ENCODE results near the gene CDHR1.
A peak's percentile ranks its signal among the peaks of the same experiment; 100 is the strongest.

The CDHR1 gene

GRCh38 chr10:84234479-84234878 lies 40.1 kb downstream of the CDHR1 start:
- no peak for DNase-seq

- no peak for DNase-seq
Measured at GRCh38 chr10:84235096-84235495, 40.8 kb downstream of the CDHR1 start.

GRCh38 chr10:84236807-84237198 lies 42.5 kb downstream of the CDHR1 start:
- no peak for DNase-seq

GRCh38 chr10:84237199-84238051 lies 43.1 kb downstream of the CDHR1 start:
- no peak for DNase-seq

- no peak for DNase-seq
Measured at GRCh38 chr10:84238909-84239308, 44.6 kb downstream of the CDHR1 start.

- no peak for DNase-seq
Measured at GRCh38 chr10:84241185-84241790, 47.0 kb downstream of the CDHR1 start, which contains the start of gene LRIT1. TSS of gene LRIT1 (minus strand) at chr10:84241546. CDS start at chr10:84241439, 107 bp downstream.

- no peak for DNase-seq
Measured at GRCh38 chr10:84243759-84244158, 49.4 kb downstream of the CDHR1 start.

GRCh38 chr10:84244651-84245270 lies 50.4 kb downstream of the CDHR1 start, which contains the start of gene RGR:
TSS of gene RGR (plus strand) at chr10:84245053. CDS start at chr10:84245091, 38 bp downstream.
- DNase-seq = peak; percentile 31

GRCh38 chr10:84247496-84247895 lies 53.2 kb downstream of the CDHR1 start:
- DNase-seq = no peak

- DNase-seq = no peak
Measured at GRCh38 chr10:84248794-84249193, 54.5 kb downstream of the CDHR1 start.

- DNase-seq = no peak
Measured at GRCh38 chr10:84254552-84255478, 60.5 kb downstream of the CDHR1 start.

- DNase-seq = no peak
Measured at GRCh38 chr10:84256510-84257342, 62.4 kb downstream of the CDHR1 start.

GRCh38 chr10:84257343-84258020 lies 63.1 kb downstream of the CDHR1 start:
- no peak for DNase-seq

GRCh38 chr10:84258034-84258695 lies 63.8 kb downstream of the CDHR1 start:
- no peak for DNase-seq

- DNase-seq = no peak
Measured at GRCh38 chr10:84261236-84261915, 67.0 kb downstream of the CDHR1 start.

- no peak for DNase-seq
Measured at GRCh38 chr10:84262190-84262956, 68.0 kb downstream of the CDHR1 start.

- DNase-seq = no peak
Measured at GRCh38 chr10:84263716-84264115, 69.4 kb downstream of the CDHR1 start.

- peak; percentile 87 for DNase-seq
Measured at GRCh38 chr10:84264611-84265141, 70.3 kb downstream of the CDHR1 start.

- peak; percentile 95 for DNase-seq
Measured at GRCh38 chr10:84265418-84265817, 71.1 kb downstream of the CDHR1 start.
